ENCODE data around the gene NDUFB8. TPM values are rescaled to one million over a fixed set of nuclear protein-coding genes. Genes with fewer than 3 reads are reported as not detected.

Gene NDUFB8
- total RNA-seq, 1 donor from 2014 or later = 123 TPM

GRCh38 chr10:100508266-100508665, 21.4 kb downstream of the NDUFB8 start:
- DNase-seq (ENCODE audit: low spot score) = no peak

GRCh38 chr10:100507357-100507732, 22.3 kb downstream of the NDUFB8 start:
- DNase-seq (ENCODE audit: low spot score) = no peak

GRCh38 chr10:100506596-100507356, 22.9 kb downstream of the NDUFB8 start:
- DNase-seq (ENCODE audit: low spot score) = no peak

GRCh38 chr10:100505164-100505563, 24.5 kb downstream of the NDUFB8 start:
- no peak for DNase-seq (ENCODE audit: low spot score)

- no peak for DNase-seq (ENCODE audit: low spot score)
These were observed 25.6 kb downstream of the NDUFB8 start for GRCh38 chr10:100504096-100504495.

- no peak for DNase-seq (ENCODE audit: low spot score)
These were observed 26.7 kb downstream of the NDUFB8 start for GRCh38 chr10:100502926-100503494.

GRCh38 chr10:100501423-100501822, 28.2 kb downstream of the NDUFB8 start:
- DNase-seq (ENCODE audit: low spot score) = no peak

- no peak for DNase-seq (ENCODE audit: low spot score)
These were observed 31.6 kb downstream of the NDUFB8 start for GRCh38 chr10:100498059-100498458.

GRCh38 chr10:100496567-100496966, 33.1 kb downstream of the NDUFB8 start:
- DNase-seq (ENCODE audit: low spot score) = no peak

GRCh38 chr10:100490531-100490930, 39.1 kb downstream of the NDUFB8 start:
- no peak for DNase-seq (ENCODE audit: low spot score)

GRCh38 chr10:100489396-100489795, 40.3 kb downstream of the NDUFB8 start:
- DNase-seq (ENCODE audit: low spot score) = no peak

GRCh38 chr10:100487529-100487928, 42.1 kb downstream of the NDUFB8 start:
- DNase-seq (ENCODE audit: low spot score) = no peak

- DNase-seq (ENCODE audit: low spot score) = no peak
These were observed 43.7 kb downstream of the NDUFB8 start for GRCh38 chr10:100485801-100486495.

- DNase-seq (ENCODE audit: low spot score) = no peak
These were observed 44.3 kb downstream of the NDUFB8 start for GRCh38 chr10:100485366-100485765.

- no peak for DNase-seq (ENCODE audit: low spot score)
These were observed 45.6 kb downstream of the NDUFB8 start for GRCh38 chr10:100483876-100484666.

GRCh38 chr10:100482834-100483185, 46.9 kb downstream of the NDUFB8 start:
- no peak for DNase-seq (ENCODE audit: low spot score)

GRCh38 chr10:100482181-100482833, 47.4 kb downstream of the NDUFB8 start:
- DNase-seq (ENCODE audit: low spot score) = no peak

GRCh38 chr10:100481462-100482081, 48.1 kb downstream of the NDUFB8 start:
- no peak for DNase-seq (ENCODE audit: low spot score)

GRCh38 chr10:100480002-100480401, 49.7 kb downstream of the NDUFB8 start:
- no peak for DNase-seq (ENCODE audit: low spot score)

GRCh38 chr10:100479037-100479436, 50.6 kb downstream of the NDUFB8 start:
- DNase-seq (ENCODE audit: low spot score) = no peak

- no peak for DNase-seq (ENCODE audit: low spot score)
These were observed 51.7 kb downstream of the NDUFB8 start for GRCh38 chr10:100477970-100478369.
